ENCODE data around the gene ZSWIM5. TPM values are rescaled to one million over a fixed set of nuclear protein-coding genes. Genes with fewer than 3 reads are reported as not detected.

ZSWIM5 gene
- total and polyA plus RNA-seq, 2 experiments from 2014 or later: 2.0 to 4.0 TPM

DNA sequence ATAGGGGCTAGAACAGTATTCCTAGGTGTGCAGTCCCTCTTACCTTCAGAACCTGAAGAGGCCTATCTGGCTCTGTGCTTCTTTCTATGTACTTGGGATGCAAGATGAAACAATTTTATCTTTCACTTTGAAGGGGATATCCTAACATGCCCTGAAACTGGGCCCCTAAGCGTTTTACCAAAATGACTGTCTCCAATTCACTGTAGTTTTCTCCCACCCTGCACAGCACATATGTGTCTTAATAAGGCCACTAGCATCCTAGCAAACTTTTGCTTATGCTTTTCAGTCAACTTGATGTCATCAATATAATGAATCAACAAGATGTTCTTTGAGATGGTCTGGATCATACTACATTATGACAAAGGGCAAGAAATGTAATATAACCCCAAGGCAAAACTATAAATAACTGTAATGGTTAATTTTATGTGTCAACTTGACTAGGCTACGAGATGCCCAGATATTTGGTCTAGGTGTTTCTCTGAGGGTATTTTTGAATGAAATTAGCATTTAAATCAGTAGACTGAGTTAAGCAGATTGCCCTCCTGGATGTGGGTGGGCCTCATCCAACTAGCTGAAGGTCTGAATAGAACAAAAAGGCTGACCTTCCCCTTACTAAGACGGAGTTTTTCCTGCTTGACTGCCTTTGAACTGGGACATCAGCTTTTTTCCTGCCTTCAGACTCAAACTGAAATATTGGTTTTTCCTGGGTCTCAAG is 9.2 kb upstream of the ZSWIM5 start:
- no peak overlapping the region for H3K27ac ChIP-seq
- no peaks in the 10 kb centered on the region for H3K9me3 ChIP-seq (ENCODE audit: low read depth)
- H3K36me3 ChIP-seq (replicated peaks; ENCODE audit: insufficient read depth, low read depth): no peaks in the 10 kb centered on the region
- no peaks in the 10 kb centered on the region for H4K20me1 ChIP-seq (ENCODE audit: insufficient read depth, poor library complexity, severe bottlenecking)
- DNase-seq (ENCODE audit: low spot score): no peak
- H3K4me1 ChIP-seq (ENCODE audit: insufficient read depth): no peaks in the 10 kb centered on the region
- no peaks in the 10 kb centered on the region for H3K27me3 ChIP-seq
- H3K9me2 ChIP-seq (replicated peaks; ENCODE audit: insufficient read depth): no peaks in the 10 kb centered on the region
- H2AFZ ChIP-seq: no peak overlapping the region
- no peak for TF ChIP-seq EZH2 (IDR thresholded peaks at IDR 0.05; ENCODE audit: borderline replicate concordance)
- no peak for TF ChIP-seq CTCF (IDR thresholded peaks at IDR 0.05; ENCODE audit: poor library complexity)
- TF ChIP-seq EZH2phosphoT487 (IDR thresholded peaks at IDR 0.05; ENCODE audit: low read depth, severe bottlenecking, unreplicated experiment): no peak
- H3K4me3 ChIP-seq: no peak overlapping the region
- 89% methylated on average over 3 of the region's 3 CpGs for WGBS (ENCODE audit: low lambda C conversion rate, missing lambda C conversion rate)
- H3K4me2 ChIP-seq: no peak overlapping the region
- no peaks in the 10 kb centered on the region for H3K79me2 ChIP-seq

- Histone ChIP-seq H3K4me3 (no peak overlapping the region), H3K79me2 (no peaks in the 10 kb centered on the region), H3K36me3 (replicated peaks; ENCODE audit: insufficient read depth, low read depth) (no peaks in the 10 kb centered on the region), H4K20me1 (ENCODE audit: insufficient read depth, poor library complexity, severe bottlenecking) (no peaks in the 10 kb centered on the region), H3K4me2 (no peak overlapping the region), H3K9me3 (ENCODE audit: low read depth) (no peaks in the 10 kb centered on the region), H2AFZ (no peak overlapping the region), H3K27me3 (no peaks in the 10 kb centered on the region), H3K27ac (no peak overlapping the region), H3K4me1 (ENCODE audit: insufficient read depth) (no peaks in the 10 kb centered on the region), H3K9me2 (replicated peaks; ENCODE audit: insufficient read depth) (no peaks in the 10 kb centered on the region)
- TF ChIP-seq EZH2phosphoT487 (IDR thresholded peaks at IDR 0.05; ENCODE audit: low read depth, severe bottlenecking, unreplicated experiment): no peak
- no peak for TF ChIP-seq EZH2 (IDR thresholded peaks at IDR 0.05; ENCODE audit: borderline replicate concordance)
- no peak for TF ChIP-seq CTCF (IDR thresholded peaks at IDR 0.05; ENCODE audit: poor library complexity)
- 92% methylated on average over 1 of the region's 1 CpG for WGBS (ENCODE audit: low lambda C conversion rate, missing lambda C conversion rate)
- no peak for DNase-seq (ENCODE audit: low spot score)
Measured at GRCh38 chr1:45213892-45214291, 7.5 kb upstream of the ZSWIM5 start.

DNA sequence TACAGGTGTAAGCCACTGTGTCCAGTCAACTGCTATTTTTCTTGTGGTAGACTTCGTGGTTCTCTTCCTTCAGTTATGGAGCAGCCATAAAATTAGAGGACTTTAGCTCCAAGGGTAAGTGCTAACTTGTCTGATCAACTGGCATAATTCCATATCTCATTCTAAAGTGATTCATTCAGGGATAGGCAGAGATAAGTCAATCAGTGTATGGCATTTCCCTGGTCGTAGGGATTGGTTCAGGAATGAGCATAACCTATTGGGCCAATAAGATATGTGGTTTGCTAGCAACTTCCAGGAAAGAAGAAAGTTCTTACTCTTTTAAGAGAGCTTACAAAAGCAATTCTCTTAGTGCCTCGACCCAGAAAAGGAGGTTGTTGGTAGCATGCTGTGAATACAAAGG is 4.7 kb upstream of the ZSWIM5 start:
- Histone ChIP-seq H2AFZ (no peak overlapping the region), H4K20me1 (ENCODE audit: insufficient read depth, poor library complexity, severe bottlenecking) (no peaks in the 10 kb centered on the region), H3K4me1 (ENCODE audit: insufficient read depth) (peaks cover 5% of the 10 kb centered on the region), H3K4me2 (no peak overlapping the region), H3K36me3 (replicated peaks; ENCODE audit: insufficient read depth, low read depth) (no peaks in the 10 kb centered on the region), H3K27me3 (peaks cover 5% of the 10 kb centered on the region), H3K79me2 (no peaks in the 10 kb centered on the region), H3K9me2 (replicated peaks; ENCODE audit: insufficient read depth) (no peaks in the 10 kb centered on the region), H3K9me3 (ENCODE audit: low read depth) (no peaks in the 10 kb centered on the region), H3K4me3 (no peak overlapping the region), H3K27ac (no peak overlapping the region)
- no peak for TF ChIP-seq CTCF (IDR thresholded peaks at IDR 0.05; ENCODE audit: poor library complexity)
- TF ChIP-seq EZH2phosphoT487 (IDR thresholded peaks at IDR 0.05; ENCODE audit: low read depth, severe bottlenecking, unreplicated experiment): no peak
- no peak for TF ChIP-seq EZH2 (IDR thresholded peaks at IDR 0.05; ENCODE audit: borderline replicate concordance)
- DNase-seq (ENCODE audit: low spot score): no peak
- 70% methylated on average over 3 of the region's 3 CpGs for WGBS (ENCODE audit: low lambda C conversion rate, missing lambda C conversion rate)

All from hepatocyte (in vitro differentiated cells).